T-helper 1 cell (primary cell): Measurements from ENCODE around the gene EXOC4.

Experiments used
- DNase-seq, 5 donors: peaks; one replicate each; pipeline ENCODE4 v3.0.0-alpha.2; 2012 to 2020

Gene EXOC4

GRCh38 chr7:133582766-133583523 lies 330.1 kb downstream of the EXOC4 start:
- DNase-seq, result no peak

- no peak for DNase-seq
Measured at GRCh38 chr7:133583545-133584171, 330.8 kb downstream of the EXOC4 start.

DNA sequence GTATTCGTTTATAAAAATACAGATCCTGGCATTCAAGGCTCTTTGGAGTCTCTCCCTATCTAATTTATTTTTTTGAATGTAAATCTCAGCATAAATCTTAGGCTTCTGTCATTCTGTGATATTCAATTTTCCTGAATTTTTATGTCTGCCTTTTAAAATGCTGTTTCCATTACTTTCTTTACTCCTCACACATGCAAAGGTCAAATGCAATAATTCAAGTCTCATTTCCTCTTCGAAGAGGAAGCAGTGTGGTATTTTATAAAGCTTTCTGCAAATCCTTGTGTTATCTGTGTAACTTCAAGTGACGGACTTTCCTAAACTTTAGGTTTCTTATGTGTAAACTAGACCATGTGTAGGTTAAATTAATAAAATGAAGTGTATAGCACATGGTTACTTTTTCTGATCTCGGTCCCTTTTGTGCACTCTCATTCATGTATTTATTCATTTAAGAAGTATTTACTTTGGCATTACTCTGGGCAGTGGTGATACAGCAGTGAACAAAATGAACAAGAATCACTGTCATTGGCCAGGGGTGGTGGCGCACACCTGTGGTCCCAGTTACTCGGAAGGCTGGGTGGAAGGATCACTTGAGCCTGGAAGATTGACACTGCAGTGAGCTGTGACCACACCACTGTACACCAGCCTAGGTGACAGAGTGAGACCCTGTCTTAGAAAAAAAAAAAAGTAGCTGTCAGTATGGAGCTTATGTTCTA lies 332.2 kb downstream of the EXOC4 start:
- DNase-seq, result no peak

DNA sequence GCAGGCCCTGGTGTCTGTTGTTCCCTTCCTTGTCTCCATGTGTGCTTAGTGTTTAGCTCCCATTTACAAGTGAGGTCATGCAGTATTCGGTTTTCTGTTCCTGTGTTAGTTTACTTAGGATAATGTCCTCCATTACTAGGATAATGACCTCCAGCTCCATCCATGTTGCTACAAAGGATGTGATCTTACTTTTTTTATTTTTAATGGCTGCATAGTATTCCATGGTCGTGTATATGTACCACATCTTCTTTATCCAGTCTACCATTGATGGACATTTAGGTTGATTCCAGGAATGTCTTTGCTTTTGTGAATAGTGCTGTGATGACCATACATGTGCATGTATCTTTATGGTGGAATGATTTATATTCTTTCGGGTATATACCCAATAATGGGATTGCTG lies 333.4 kb downstream of the EXOC4 start:
- no peak for DNase-seq

- DNase-seq, result no peak
Measured at GRCh38 chr7:133587903-133588302, 335.0 kb downstream of the EXOC4 start.

- no peak for DNase-seq
Measured at GRCh38 chr7:133590795-133591194, 337.9 kb downstream of the EXOC4 start.

DNA sequence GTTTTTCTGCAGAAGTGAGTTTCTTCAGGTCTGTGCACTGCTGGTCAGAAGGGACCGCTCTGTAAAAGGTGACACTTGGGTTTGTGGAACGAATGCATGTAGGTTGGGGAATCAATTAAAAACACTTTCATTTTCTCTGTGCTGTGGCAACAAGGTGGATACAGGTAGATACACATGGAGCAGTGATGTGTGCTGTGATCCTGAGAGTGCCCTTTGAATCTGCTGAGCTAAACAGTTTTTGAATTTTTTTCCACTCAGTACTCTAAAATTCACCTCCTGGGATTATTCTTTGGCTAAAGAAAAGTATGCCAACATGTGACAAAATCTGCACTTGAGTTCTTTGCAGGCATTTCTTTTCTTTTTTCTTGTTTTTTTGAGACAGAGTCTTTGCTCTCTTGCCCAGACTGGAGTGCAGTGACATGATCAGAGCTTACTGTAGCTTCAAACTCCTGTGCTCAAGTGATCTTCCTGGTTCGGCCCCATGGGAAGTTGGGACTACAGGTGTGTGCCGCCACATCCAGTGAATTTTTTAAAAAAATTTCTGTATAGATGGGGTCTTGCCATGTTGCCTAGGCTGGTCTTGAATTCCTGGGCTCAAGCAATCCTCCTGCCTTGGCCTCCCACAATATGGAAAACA lies 338.9 kb downstream of the EXOC4 start:
- DNase-seq, result no peak

DNA sequence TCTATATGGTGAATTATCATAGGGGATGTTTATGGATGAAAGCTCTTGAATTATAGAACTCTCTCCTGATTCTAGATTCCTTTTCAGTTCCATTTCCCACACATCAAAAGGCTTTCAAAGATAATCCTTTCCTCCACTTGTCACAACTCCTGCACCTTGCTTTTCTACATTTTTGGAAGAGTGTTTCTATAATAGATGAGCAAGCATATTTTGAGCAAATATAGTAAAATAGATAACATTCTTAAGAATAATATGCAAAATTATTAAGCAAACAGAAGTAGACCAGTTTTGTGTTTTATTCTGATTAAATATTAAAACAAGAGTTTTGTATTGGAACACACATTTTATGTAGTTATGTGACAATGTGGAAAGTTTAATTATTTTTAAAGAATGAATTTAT lies 340.7 kb downstream of the EXOC4 start:
- no peak for DNase-seq

GRCh38 chr7:133601617-133602016 lies 348.7 kb downstream of the EXOC4 start:
- no peak for DNase-seq

- no peak for DNase-seq
Measured at GRCh38 chr7:133602291-133602690, 349.4 kb downstream of the EXOC4 start.

- no peak for DNase-seq
Measured at GRCh38 chr7:133606991-133607390, 354.1 kb downstream of the EXOC4 start.

DNA sequence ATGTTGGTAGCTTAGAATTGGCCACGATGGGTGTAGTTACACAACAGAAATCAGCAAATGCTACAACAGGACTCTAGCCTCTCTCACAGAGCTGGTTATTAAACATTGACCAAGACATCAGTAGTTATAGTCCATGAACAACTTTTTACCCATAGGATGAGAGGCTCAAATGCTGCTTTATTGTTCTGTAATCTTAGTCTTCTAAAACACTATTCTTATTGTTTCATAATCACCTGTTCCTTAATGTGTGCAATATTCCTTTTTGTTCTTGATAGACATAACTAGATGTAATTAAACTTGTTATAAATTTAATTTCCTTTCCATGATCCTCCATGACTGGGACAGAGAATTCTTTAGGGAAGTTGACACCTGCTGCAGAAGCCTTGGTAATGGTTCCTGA lies 356.9 kb downstream of the EXOC4 start:
- DNase-seq, result no peak

DNA sequence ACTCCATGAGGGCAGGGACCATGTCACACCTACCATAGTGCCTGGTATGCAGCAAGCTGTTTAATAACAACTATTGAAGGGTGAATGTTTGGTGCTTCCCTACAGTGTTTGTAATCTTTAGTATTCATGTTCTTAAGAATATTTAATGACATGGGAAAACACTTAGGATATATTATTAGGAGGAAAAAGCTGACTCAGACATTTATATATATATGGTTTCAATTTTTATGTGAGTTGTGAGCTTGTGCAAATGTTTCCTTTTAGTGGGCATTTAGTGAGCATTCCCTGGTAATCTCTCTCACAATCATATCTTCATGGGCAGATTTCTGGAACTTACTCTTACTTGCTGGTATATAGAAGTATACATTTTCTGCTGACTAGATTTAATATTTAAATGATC lies 359.1 kb downstream of the EXOC4 start:
- DNase-seq, result no peak

DNA sequence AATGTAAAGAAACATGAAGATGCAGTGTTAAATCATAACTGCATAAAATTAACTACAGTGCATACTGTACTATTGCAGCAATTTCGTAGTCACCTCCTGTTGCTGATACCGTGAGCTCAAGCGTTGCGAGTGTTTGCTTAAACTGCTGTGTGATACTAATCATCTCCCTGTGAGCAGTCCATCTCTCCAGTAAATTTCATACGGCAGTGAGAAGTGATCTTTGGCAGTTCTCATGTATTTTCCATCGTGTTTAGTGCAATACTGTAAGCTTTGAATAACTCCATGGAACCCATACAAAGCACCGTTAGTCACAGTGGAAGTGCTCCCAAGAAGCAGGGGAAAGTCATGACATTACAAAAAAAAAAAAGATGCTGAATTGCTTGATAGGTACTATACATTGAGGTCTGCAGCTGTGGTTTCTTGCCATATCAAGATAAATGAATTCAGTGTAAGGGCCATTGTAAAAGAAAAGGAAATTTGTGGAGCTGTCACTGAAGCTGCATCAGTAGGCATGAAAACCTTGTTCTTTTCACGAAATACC lies 360.4 kb downstream of the EXOC4 start:
- no peak for DNase-seq

- DNase-seq, result no peak
Measured at GRCh38 chr7:133614251-133614650, 361.4 kb downstream of the EXOC4 start.

DNA sequence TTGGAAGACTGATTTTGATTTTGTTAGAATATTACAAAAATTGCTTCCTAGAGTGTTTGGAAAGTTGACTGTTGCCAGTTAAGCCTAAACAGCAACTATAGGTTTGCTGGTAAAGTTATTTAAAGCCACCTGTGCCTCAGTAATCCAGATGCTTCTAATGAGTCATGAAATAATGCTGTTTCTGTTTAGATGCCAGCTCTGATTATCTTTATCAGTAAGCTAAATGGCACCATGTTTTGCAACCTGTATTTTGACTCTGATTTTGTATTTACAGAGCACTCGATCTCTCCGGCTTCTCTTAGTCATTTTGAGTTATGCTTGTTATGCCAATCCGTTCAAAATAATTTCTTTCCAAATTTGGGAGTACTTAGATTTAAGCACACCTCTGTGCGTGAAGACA lies 366.1 kb downstream of the EXOC4 start:
- DNase-seq, result no peak

DNA sequence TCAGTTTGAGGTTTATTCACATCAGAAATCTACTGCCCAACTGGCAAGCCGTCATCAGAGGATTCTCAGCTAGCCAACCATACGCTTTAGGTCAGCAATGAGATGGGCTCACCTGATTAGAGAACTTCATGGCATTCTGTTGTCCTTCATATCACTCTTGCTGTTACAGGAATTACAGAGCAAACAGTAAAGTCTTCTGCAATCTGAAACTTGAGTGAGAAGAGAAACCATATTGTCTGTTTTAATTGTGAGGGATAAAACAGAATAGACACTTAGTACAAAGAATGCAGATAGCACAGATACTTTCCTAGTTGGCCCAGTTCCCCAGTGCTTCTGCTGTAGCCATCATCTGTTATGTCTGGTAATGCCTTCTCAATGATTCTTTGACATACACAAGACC lies 366.6 kb downstream of the EXOC4 start:
- no peak for DNase-seq

DNA sequence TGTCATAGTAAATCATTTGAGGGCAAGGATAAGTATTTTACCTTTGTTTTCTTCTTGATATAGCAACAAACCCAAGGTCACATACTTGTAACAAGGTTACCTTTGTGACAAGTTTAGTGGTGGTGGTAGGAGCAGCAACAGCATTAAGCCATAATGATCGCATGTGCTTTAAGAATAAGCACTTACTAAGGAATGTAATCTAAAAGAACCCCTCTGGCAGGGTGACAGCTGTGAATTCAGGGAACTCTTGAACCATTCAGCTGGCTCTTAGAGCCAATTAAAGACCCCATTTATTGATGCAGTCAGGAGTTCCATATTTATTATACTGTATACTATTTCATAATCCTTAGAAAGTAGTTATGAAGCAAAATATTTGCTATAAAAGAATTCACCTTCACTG lies 370.8 kb downstream of the EXOC4 start:
- no peak for DNase-seq

GRCh38 chr7:133625046-133625445 lies 372.2 kb downstream of the EXOC4 start:
- DNase-seq, result no peak

DNA sequence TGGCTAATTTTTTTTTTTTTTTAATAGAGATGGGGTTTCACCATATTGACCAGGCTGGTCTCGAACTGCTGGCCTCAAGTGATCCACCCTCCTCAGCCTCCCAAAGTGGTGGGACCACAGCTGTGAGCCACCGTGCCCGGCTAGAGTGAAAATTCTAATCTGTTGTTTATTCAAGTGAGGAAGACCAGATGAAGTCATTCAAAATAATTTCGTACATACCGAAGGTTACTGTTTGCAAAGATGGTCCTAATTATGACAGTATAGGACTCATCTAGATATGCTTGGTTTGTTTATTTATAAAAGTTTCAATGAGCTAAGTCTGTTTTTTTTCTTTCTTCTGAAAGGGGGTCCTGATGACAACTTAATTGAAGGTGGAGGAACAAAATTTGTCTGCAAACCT lies 376.8 kb downstream of the EXOC4 start:
- DNase-seq, result no peak

- peak in 1 of 5 donors; percentile 1 for DNase-seq
Measured at GRCh38 chr7:133633055-133633454, 380.2 kb downstream of the EXOC4 start.

- no peak for DNase-seq
Measured at GRCh38 chr7:133635541-133635940, 382.7 kb downstream of the EXOC4 start.

DNA sequence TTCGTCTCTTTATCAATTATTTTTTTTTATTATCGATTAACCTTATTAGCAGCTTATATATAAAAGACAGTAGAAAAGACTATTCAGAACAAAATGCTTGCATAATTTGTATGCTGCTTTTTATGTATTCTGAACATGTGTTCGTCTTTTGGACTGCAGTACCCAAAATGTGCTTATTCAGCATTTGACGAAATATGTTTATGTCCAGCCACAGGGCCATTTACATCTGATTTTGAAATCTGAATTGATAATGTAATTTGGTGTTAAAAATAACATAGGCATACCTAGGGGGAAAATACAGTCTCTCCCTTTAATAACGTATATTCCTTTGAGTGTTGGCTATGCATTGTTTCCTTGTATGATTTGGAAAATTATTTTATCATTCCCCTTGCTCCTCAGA lies 386.0 kb downstream of the EXOC4 start:
- no peak for DNase-seq
